Fibroblast of skin of abdomen (primary cell): ENCODE results near the gene TIGD6.

Experiments
- DNase-seq: peaks from one replicate; pipeline ENCODE4 v3.0.0-alpha.2; 2013

The TIGD6 gene

GRCh38 chr5:150016537-150016936 lies 16.1 kb upstream of the TIGD6 start:
- DNase-seq, result no peak

GRCh38 chr5:150015415-150015814 lies 15.0 kb upstream of the TIGD6 start:
- DNase-seq, result no peak

GRCh38 chr5:150014456-150014855 lies 14.0 kb upstream of the TIGD6 start:
- DNase-seq, result no peak

- DNase-seq, result no peak
Observed at GRCh38 chr5:150013931-150014330, 13.5 kb upstream of the TIGD6 start.

- no peak for DNase-seq
Observed at GRCh38 chr5:150009671-150010387, 9.4 kb upstream of the TIGD6 start.

GRCh38 chr5:150007050-150007449 lies 6.6 kb upstream of the TIGD6 start:
- DNase-seq, result no peak

- DNase-seq, result no peak
Observed at GRCh38 chr5:150006318-150006717, 5.9 kb upstream of the TIGD6 start.

- peak; percentile 66 for DNase-seq
Observed at GRCh38 chr5:150001660-150002486, 1.4 kb upstream of the TIGD6 start.

- DNase-seq, result peak; percentile 28
Observed at GRCh38 chr5:150000990-150001659, 671 bp upstream of the TIGD6 start.

- DNase-seq, result no peak
Observed at GRCh38 chr5:149999866-150000255, 593 bp downstream of the TIGD6 start.

- no peak for DNase-seq
Observed at GRCh38 chr5:149999359-149999758, 1.1 kb downstream of the TIGD6 start.

GRCh38 chr5:149998281-149998680 lies 2.2 kb downstream of the TIGD6 start:
- no peak for DNase-seq

- no peak for DNase-seq
Observed at GRCh38 chr5:149996205-149996890, 4.1 kb downstream of the TIGD6 start.

- no peak for DNase-seq
Observed at GRCh38 chr5:149995385-149996204, 4.9 kb downstream of the TIGD6 start.

- no peak for DNase-seq
Observed at GRCh38 chr5:149993471-149993870, 7.0 kb downstream of the TIGD6 start.

GRCh38 chr5:149990518-149991376 lies 9.7 kb downstream of the TIGD6 start:
- DNase-seq, result peak; percentile 70

GRCh38 chr5:149988126-149988525 lies 12.3 kb downstream of the TIGD6 start:
- DNase-seq, result no peak

- no peak for DNase-seq
Observed at GRCh38 chr5:149982505-149982904, 17.9 kb downstream of the TIGD6 start.

- DNase-seq, result no peak
Observed at GRCh38 chr5:149981206-149981605, 19.2 kb downstream of the TIGD6 start.

GRCh38 chr5:149979896-149980295 lies 20.6 kb downstream of the TIGD6 start:
- no peak for DNase-seq

GRCh38 chr5:149975409-149975808 lies 25.0 kb downstream of the TIGD6 start:
- DNase-seq, result no peak
